Uterus (tissue), 4 donors: ENCODE measurements around the gene DNAH7. TPM values are rescaled to one million over a fixed set of nuclear protein-coding genes. Genes with fewer than 3 reads are reported as not detected.

ENCODE experiments used
- DNase-seq, 2 donors: peaks; one replicate each; pipeline ENCODE4 v3.0.0-alpha.2; 2019 to 2020
- H3K27ac ChIP-seq, 2 donors: fragments of 200-600 bp; sonication (generic); 1 replicate in 1 of 2; 2 replicates in 1 of 2; pipeline ENCODE4 v1.5.1; 2016 to 2018
- H3K27me3 ChIP-seq, 2 donors: fragments of 200-600 bp; sonication (generic); one replicate each; pipeline ENCODE4 v1.5.1; 2018 to 2019; ENCODE audit warnings: control low read depth in 1 of 2
- H3K36me3 ChIP-seq, 2 donors: fragments of 200-600 bp; sonication (generic); one replicate each; pipeline ENCODE4 v1.5.1; 2019; ENCODE audit warnings: control low read depth in 1 of 2
- H3K4me1 ChIP-seq, 2 donors: fragments of 200-600 bp; sonication (generic); one replicate each; pipeline ENCODE4 v1.5.1; 2018 to 2019; ENCODE audit warnings: control low read depth in 1 of 2
- H3K4me3 ChIP-seq, 2 donors: fragments of 200-600 bp; sonication (generic); 1 replicate in 1 of 2; 2 replicates in 1 of 2; pipeline ENCODE4 v1.5.1; 2018 to 2019; ENCODE audit warnings: mild to moderate bottlenecking in 1 of 2
- H3K9me3 ChIP-seq, 2 donors: fragments of 200-600 bp; sonication (generic); one replicate each; pipeline ENCODE4 v1.5.1; 2019; ENCODE audit warnings: control low read depth in 1 of 2
- POLR2A ChIP-seq, 2 donors: fragments of 450-650 bp; IDR thresholded peaks; one replicate each; pipeline ENCODE4 v1.6.1; 2016; ENCODE audit warnings: antibody characterized with exemption in 2 of 2, mild to moderate bottlenecking in 1 of 2, moderate library complexity in 1 of 2
- intact Hi-C: fragments of 100-400 bp; cut with DNase I; formaldehyde crosslinking; loops from one replicate; pipeline ENCODE4 v1.15.1; 2023; ENCODE audit warnings: low total_unique reads
- total RNA-seq, 4 donors: library from RNA; depleted of rRNA in 3 of 4; stranded (reverse); fragments of >200 nt in 3 of 4; gene quantifications; one replicate each; pipeline versions ENCODE4 v1.1.0 to v1.2.4, GENCODE V29; 2014 to 2023
- TF ChIP-seq, protein P1 (sequence below), 4 experiments: fragments of 200-600 bp in 2 of 4; fragments of 450-650 bp in 2 of 4; sonication (generic) in 2 of 4; IDR thresholded peaks; one replicate each; pipeline ENCODE4 v1.5.1; 2016 to 2019; ENCODE audit warnings: antibody characterized with exemption in 4 of 4, mild to moderate bottlenecking in 2 of 4, moderate library complexity in 1 of 4
- donor health status: DM: yes; HTN: yes; CAD: no.

Gene DNAH7
- total RNA-seq, 4 donors from 2014 or later: 0.26 to 10.0 (median 1.7) TPM

DNA sequence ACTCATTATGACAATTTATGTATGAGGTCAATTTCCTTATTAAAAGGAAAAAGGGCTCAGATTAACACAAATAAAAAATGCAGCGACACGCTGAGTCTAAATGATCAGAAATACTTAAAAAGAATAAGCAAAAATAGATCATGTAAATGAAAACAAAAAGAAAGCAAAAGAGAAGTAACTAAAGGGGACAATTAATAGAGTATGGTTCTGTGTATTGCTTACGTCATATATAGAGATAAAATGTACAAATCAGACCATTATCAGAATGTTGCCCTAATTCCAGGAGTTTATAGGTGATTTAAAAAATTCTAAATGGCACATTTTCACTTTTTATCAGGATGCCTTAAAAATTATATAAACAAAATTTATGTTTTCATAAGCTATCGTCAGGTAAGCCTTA lies 189.5 kb downstream of the DNAH7 start:
- intact Hi-C loops: no loop called here
- DNase-seq: no peak
- no peaks in the 10 kb centered on the region for H3K4me1 ChIP-seq
- no peak overlapping the region for H3K27ac ChIP-seq
- TF ChIP-seq, protein P1, sequence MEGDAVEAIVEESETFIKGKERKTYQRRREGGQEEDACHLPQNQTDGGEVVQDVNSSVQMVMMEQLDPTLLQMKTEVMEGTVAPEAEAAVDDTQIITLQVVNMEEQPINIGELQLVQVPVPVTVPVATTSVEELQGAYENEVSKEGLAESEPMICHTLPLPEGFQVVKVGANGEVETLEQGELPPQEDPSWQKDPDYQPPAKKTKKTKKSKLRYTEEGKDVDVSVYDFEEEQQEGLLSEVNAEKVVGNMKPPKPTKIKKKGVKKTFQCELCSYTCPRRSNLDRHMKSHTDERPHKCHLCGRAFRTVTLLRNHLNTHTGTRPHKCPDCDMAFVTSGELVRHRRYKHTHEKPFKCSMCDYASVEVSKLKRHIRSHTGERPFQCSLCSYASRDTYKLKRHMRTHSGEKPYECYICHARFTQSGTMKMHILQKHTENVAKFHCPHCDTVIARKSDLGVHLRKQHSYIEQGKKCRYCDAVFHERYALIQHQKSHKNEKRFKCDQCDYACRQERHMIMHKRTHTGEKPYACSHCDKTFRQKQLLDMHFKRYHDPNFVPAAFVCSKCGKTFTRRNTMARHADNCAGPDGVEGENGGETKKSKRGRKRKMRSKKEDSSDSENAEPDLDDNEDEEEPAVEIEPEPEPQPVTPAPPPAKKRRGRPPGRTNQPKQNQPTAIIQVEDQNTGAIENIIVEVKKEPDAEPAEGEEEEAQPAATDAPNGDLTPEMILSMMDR (IDR thresholded peaks at IDR 0.05): no peak
- no peaks in the 10 kb centered on the region for H3K27me3 ChIP-seq
- H3K4me3 ChIP-seq: no peak overlapping the region
- H3K9me3 ChIP-seq: no peaks in the 10 kb centered on the region
- no peaks in the 10 kb centered on the region for H3K36me3 ChIP-seq

DNA sequence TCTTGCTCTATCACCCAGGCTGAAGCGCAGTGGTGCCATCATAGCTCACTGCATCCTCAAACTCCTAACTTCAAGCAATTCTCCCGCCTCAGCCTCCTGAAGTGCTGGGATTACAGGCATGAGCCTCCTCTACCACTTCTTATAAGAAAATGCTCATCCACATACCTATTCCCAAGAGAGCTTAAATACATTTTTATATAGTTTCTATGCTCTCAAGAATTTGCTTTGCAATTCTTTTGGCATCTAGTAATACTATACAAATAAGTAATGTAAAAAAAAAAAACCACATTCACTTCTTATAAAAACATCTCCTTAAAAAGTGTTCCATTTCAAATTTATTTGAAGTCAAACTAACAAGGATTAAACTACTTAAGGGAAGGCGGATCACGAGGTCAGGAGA lies 197.3 kb downstream of the DNAH7 start:
- Histone ChIP-seq H3K36me3 (no peaks in the 10 kb centered on the region), H3K9me3 (no peaks in the 10 kb centered on the region), H3K27me3 (no peaks in the 10 kb centered on the region), H3K4me1 (no peaks in the 10 kb centered on the region), H3K27ac (no peak overlapping the region), H3K4me3 (no peak overlapping the region)
- DNase-seq: no peak
- intact Hi-C loops: no loop called here
- no peak for TF ChIP-seq POLR2A (IDR thresholded peaks at IDR 0.05)
- TF ChIP-seq, protein P1 (IDR thresholded peaks at IDR 0.05): no peak

DNA sequence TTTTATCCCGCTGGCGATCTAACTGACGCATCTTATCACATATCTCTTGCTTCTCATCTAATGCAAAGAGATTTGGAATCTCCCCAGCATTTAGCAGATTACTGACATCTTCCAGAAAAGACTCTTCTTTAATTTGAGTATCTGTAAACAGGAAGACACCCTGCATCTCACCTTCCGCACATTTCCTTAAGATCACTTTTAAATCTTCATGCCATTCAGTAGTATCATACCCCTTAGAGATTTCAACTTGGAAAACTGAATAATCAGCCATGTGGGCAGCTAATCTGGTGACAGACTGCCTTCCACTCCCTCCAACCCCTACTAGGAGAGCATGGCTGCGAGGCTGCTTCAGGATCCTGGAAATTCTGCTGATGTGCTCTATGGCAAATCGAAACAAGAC lies 204.3 kb downstream of the DNAH7 start:
- Histone ChIP-seq H3K4me3 (no peak overlapping the region), H3K27ac (no peak overlapping the region), H3K4me1 (no peaks in the 10 kb centered on the region), H3K27me3 (no peaks in the 10 kb centered on the region), H3K9me3 (no peaks in the 10 kb centered on the region), H3K36me3 (no peaks in the 10 kb centered on the region)
- TF ChIP-seq, protein P1 (IDR thresholded peaks at IDR 0.05): no peak
- TF ChIP-seq POLR2A (IDR thresholded peaks at IDR 0.05): no peak
- DNase-seq: no peak
- intact Hi-C loops: no loop called here

DNA sequence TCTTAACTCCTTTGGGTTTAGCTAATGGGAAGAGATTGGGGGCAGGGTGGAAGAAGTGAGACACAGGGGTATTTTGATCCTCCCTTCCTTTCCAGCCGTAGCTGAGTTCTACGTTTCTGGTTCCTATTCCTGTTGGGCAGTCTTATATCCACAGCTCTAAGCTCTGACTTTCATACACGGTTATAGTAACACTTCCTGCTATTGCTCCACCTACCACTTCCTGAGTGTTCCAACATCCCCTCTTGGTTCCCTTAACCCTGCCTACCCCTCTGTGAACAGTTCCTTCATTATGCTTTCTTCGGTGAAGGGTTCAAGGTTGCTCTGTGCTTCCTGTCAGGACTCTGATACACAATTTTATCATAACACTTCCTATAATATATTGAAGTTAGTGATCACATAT lies 205.1 kb downstream of the DNAH7 start:
- DNase-seq: no peak
- H3K27me3 ChIP-seq: no peaks in the 10 kb centered on the region
- H3K9me3 ChIP-seq: no peaks in the 10 kb centered on the region

DNA sequence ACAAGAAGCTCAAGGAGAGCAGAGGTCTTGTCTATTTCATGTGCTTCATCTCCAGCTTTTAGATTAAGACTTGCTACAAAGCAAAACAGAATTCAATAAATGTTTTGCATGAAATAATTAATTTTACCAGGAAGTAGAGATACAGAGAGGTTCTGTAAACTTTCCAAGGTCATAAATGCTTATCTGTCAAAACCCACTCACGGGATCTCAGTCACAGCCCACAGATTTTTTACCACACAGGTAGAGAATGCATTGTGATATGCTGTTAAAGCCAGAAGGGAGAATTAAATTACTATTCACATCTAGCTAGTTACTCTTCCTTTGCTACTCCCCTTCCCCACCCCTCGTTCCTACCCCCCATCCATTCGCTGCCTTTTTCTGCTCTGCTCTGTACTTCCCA lies 205.5 kb downstream of the DNAH7 start:
- H3K27me3 ChIP-seq: no peaks in the 10 kb centered on the region
- H3K9me3 ChIP-seq: no peaks in the 10 kb centered on the region
- H3K4me1 ChIP-seq: no peaks in the 10 kb centered on the region
- H3K27ac ChIP-seq: no peak overlapping the region
- TF ChIP-seq, protein P1 (IDR thresholded peaks at IDR 0.05): no peak
- no peak for TF ChIP-seq POLR2A (IDR thresholded peaks at IDR 0.05)
- intact Hi-C loops: no loop called here
- DNase-seq: no peak
- H3K4me3 ChIP-seq: no peak overlapping the region
- H3K36me3 ChIP-seq: no peaks in the 10 kb centered on the region

More for the DNA sequence above, 205.1 kb downstream of the DNAH7 start:
- Histone ChIP-seq H3K4me1 (no peaks in the 10 kb centered on the region), H3K36me3 (no peaks in the 10 kb centered on the region), H3K27ac (no peak overlapping the region), H3K4me3 (no peak overlapping the region)
- no peak for TF ChIP-seq POLR2A (IDR thresholded peaks at IDR 0.05)
- TF ChIP-seq, protein P1 (IDR thresholded peaks at IDR 0.05): no peak
- intact Hi-C loops: no loop called here
